GM12892 (cell line): ENCODE measurements around the gene UCK2.

Experiments used
- POLR2A ChIP-seq: IDR thresholded peaks from 2 replicates; pipeline ENCODE4 v1.6.1; 2011; ENCODE audit warnings: low read depth, low read length, control low read depth
- POLR2AphosphoS5 ChIP-seq: IDR thresholded peaks from 2 replicates; pipeline ENCODE4 v1.6.1; 2011; ENCODE audit warnings: low read depth, low read length, control low read depth
- TAF1 ChIP-seq: IDR thresholded peaks from 2 replicates; pipeline ENCODE4 v1.6.1; 2011; ENCODE audit warnings: low read depth, mild to moderate bottlenecking, control low read depth, low read length, borderline replicate concordance

DNA sequence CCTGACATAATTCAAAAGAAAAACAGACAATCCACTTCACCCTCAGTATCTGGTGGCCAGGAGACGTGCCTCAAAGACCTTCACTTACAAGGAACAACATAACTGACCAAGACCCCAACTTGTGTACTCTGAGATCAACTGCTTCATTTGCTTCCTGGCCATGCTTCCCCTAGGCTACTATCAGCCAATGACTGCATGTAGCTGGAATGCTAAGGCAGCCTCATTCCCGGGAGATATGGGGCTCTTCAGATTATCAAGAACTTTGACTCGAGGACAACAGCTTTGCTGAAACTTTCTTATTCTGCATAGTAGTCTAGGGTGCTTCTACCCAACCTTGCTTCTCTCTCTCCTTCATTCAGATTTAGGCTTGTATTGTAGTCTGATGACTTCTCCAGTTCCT is 11.7 kb upstream of the UCK2 start:
- TF ChIP-seq POLR2A (no peak), POLR2AphosphoS5 (no peak), TAF1 (no peak)
